PC-3 (cell line): ENCODE results near the gene KIAA1191. TPM values are rescaled to one million over a fixed set of nuclear protein-coding genes. Genes with fewer than 3 reads are reported as not detected.

Experiments used
- ATAC-seq: fragments of 200-7000 bp; cut with Tn5 transposase; 2 replicates; pipeline ENCODE4 v1.9.1; 2020; ENCODE audit warnings: mild to moderate bottlenecking, moderate library complexity
- BruUV-seq: library from RNA; stranded (reverse); fragments of 400-500 nt; replicated peaks from 2 replicates; lab custom pipeline; 2021; lab: Mats Ljungman, UMichigan
- CTCF ChIA-PET: fragments of 300-600 bp; sonication (Branson Sonifier 250); formaldehyde crosslinking; loops from one replicate; lab custom pipeline; 2022; ENCODE audit warnings: antibody characterized with exemption; lab: Charles Lee
- POLR2A ChIA-PET: fragments of 300-600 bp; sonication (Branson Sonifier 250); formaldehyde crosslinking; loops from one replicate; lab custom pipeline; 2022; ENCODE audit warnings: antibody characterized with exemption; ENCODE audit not compliant: unreplicated experiment; lab: Charles Lee
- DNase-seq: peaks from one replicate; pipeline ENCODE4 v3.0.0-alpha.2; 2015
- H2AFZ ChIP-seq: fragments of 300-600 bp; sonication (generic); 2 replicates; pipeline ENCODE4 v1.6.0; 2016; ENCODE audit warnings: antibody characterized with exemption, low read length
- H3F3A ChIP-seq: fragments of 300-600 bp; sonication (generic); one replicate; pipeline ENCODE4 v1.6.0; 2017; ENCODE audit warnings: antibody characterized with exemption, low read length, control low read depth, mild to moderate bottlenecking; ENCODE audit not compliant: unreplicated experiment
- H3K27ac ChIP-seq: fragments of 300-600 bp; sonication (generic); 2 replicates; pipeline ENCODE4 v1.5.1; 2016; ENCODE audit warnings: mild to moderate bottlenecking, low read length
- H3K27me3 ChIP-seq: fragments of 300-600 bp; sonication (generic); 2 replicates; pipeline ENCODE4 v1.6.1; 2016; ENCODE audit warnings: low read length, mixed read lengths
- H3K36me3 ChIP-seq: fragments of 300-600 bp; sonication (generic); 2 replicates; pipeline ENCODE4 v1.6.1; 2016; ENCODE audit warnings: low read depth, mixed run types, low read length, mixed read lengths
- H3K4me1 ChIP-seq: fragments of 300-600 bp; sonication (generic); 2 replicates; pipeline ENCODE4 v1.5.1; 2016; ENCODE audit warnings: low read length; ENCODE audit not compliant: insufficient read depth
- H3K4me2 ChIP-seq: fragments of 300-600 bp; sonication (generic); 2 replicates; pipeline ENCODE4 v1.6.0; 2016; ENCODE audit warnings: low read length
- H3K4me3 ChIP-seq: fragments of 300-600 bp; sonication (generic); 2 replicates; pipeline ENCODE4 v1.5.1; 2016; ENCODE audit warnings: mild to moderate bottlenecking, low read length, mixed read lengths
- H3K79me2 ChIP-seq: fragments of 300-600 bp; sonication (generic); 2 replicates; pipeline ENCODE4 v1.6.1; 2017; ENCODE audit warnings: low read length, mixed read lengths
- H3K9ac ChIP-seq: fragments of 300-600 bp; sonication (generic); 2 replicates; pipeline ENCODE4 v1.6.0; 2016; ENCODE audit warnings: mild to moderate bottlenecking, low read length
- H3K9me2 ChIP-seq: fragments of 300-600 bp; sonication (generic); replicated peaks from 2 replicates; pipeline ENCODE4 v1.6.1; 2016; ENCODE audit warnings: mixed run types, low read length, mixed read lengths
- H3K9me3 ChIP-seq: fragments of 300-600 bp; sonication (generic); 2 replicates; pipeline ENCODE4 v1.6.1; 2016; ENCODE audit warnings: low read length, mixed read lengths
- H4K20me1 ChIP-seq: fragments of 300-600 bp; sonication (generic); 2 replicates; pipeline ENCODE4 v1.6.1; 2016; ENCODE audit warnings: low read length, mixed read lengths
- EZH2phosphoT487 ChIP-seq: fragments of 300-600 bp; sonication (generic); IDR thresholded peaks from 2 replicates; pipeline ENCODE4 v1.6.1; 2018; ENCODE audit warnings: mild to moderate bottlenecking, antibody characterized with exemption, low read length, borderline replicate concordance
- intact Hi-C: fragments of 100-400 bp; cut with micrococcal nuclease; formaldehyde crosslinking; loops from 2 replicates; pipeline ENCODE4 v1.9.0; 2023
- total RNA-seq: library from RNA; depleted of rRNA; stranded (reverse); fragments of >200 nt; gene quantifications from 2 replicates; pipeline ENCODE4 v1.2.3, GENCODE V29; 2014
- TF ChIP-seq, protein P1 (sequence below): fragments of 300-600 bp; sonication (generic); conservative IDR thresholded peaks from 2 replicates; pipeline ENCODE4 v1.5.1; 2017; ENCODE audit warnings: antibody characterized with exemption, low read depth, mild to moderate bottlenecking, low read length

The KIAA1191 gene
- total RNA-seq, 1 experiment from 2014 or later, result 81.1 TPM

DNA sequence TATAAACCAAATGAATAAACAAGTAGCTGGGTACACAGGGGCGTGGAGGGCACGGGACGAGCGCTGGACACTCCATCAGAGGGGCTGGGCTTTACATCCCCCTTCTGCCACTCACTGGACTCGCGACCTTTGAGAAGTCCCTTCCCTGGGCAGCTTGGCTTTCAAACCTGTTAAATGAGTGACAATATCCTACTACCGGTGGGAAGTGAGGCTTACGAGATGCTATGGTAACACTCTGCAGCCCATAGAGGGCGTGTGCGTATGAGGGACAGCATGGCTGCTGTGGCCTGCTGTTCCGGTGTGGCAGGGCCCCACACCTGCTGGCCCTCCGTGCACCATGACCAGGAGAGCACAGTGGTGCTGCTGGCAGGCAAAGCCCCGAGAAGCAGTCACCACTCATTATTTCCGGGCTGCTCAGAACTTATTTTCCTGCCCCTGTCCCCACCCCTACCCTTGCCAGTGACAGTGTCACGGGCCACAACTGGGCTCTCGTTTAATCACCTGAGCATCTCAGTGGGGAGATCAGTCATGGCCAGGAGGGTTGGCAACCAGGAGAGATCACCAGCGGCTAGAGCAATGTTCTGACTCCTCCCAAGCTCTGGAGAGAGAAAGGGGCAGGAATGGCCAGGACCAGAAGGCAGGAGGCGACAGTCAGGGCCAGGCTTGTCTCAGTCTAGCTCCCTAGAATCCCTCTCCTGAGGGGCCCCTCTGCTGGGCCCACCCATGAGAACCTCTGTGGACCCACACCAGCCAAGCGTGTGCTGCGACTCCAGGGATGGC lies 44.3 kb upstream of the KIAA1191 start:
- intact Hi-C loops, result no loop called here
- Histone ChIP-seq H3K79me2 (peaks cover 17% of the 10 kb centered on the region), H3K27me3 (no peaks in the 10 kb centered on the region), H3K4me3 (no peak overlapping the region), H4K20me1 (no peaks in the 10 kb centered on the region), H3K9ac (no peak overlapping the region), H3K9me3 (no peaks in the 10 kb centered on the region), H3K4me2 (no peak overlapping the region), H3F3A (no peaks in the 10 kb centered on the region), H3K36me3 (peaks cover 11% of the 10 kb centered on the region; the same call in 1 of the 2 replicates), H3K9me2 (no peaks in the 10 kb centered on the region), H3K4me1 (peaks cover 31% of the 10 kb centered on the region), H2AFZ (no peak overlapping the region), H3K27ac (0 out of 2 replicates have a peak overlapping the region, but pooled peaks have one; percentile 19)
- no TSS peak for BruUV-seq
- DNase-seq (no peak), ATAC-seq (0 out of 2 replicates have a peak, but pooled peaks have one; percentile 12)
- CTCF ChIA-PET, result interaction anchor here (0.6 to 2.0 kb wide), 6 partner anchors 11 to 716 kb away, joined by 3 to 10 read pairs (median 4); partner anchors contain the start of genes CLTB, FAF2 and TSPAN17
- TF ChIP-seq EZH2phosphoT487, result no peak
- TF ChIP-seq, protein P1, sequence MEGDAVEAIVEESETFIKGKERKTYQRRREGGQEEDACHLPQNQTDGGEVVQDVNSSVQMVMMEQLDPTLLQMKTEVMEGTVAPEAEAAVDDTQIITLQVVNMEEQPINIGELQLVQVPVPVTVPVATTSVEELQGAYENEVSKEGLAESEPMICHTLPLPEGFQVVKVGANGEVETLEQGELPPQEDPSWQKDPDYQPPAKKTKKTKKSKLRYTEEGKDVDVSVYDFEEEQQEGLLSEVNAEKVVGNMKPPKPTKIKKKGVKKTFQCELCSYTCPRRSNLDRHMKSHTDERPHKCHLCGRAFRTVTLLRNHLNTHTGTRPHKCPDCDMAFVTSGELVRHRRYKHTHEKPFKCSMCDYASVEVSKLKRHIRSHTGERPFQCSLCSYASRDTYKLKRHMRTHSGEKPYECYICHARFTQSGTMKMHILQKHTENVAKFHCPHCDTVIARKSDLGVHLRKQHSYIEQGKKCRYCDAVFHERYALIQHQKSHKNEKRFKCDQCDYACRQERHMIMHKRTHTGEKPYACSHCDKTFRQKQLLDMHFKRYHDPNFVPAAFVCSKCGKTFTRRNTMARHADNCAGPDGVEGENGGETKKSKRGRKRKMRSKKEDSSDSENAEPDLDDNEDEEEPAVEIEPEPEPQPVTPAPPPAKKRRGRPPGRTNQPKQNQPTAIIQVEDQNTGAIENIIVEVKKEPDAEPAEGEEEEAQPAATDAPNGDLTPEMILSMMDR, result peak; percentile 28; the same call in 1 of the 2 replicates
- POLR2A ChIA-PET, result interaction anchor here (0.6 kb wide), 1 partner anchor 22 kb away, joined by 5 read pairs; no protein-coding TSS in a partner anchor

DNA sequence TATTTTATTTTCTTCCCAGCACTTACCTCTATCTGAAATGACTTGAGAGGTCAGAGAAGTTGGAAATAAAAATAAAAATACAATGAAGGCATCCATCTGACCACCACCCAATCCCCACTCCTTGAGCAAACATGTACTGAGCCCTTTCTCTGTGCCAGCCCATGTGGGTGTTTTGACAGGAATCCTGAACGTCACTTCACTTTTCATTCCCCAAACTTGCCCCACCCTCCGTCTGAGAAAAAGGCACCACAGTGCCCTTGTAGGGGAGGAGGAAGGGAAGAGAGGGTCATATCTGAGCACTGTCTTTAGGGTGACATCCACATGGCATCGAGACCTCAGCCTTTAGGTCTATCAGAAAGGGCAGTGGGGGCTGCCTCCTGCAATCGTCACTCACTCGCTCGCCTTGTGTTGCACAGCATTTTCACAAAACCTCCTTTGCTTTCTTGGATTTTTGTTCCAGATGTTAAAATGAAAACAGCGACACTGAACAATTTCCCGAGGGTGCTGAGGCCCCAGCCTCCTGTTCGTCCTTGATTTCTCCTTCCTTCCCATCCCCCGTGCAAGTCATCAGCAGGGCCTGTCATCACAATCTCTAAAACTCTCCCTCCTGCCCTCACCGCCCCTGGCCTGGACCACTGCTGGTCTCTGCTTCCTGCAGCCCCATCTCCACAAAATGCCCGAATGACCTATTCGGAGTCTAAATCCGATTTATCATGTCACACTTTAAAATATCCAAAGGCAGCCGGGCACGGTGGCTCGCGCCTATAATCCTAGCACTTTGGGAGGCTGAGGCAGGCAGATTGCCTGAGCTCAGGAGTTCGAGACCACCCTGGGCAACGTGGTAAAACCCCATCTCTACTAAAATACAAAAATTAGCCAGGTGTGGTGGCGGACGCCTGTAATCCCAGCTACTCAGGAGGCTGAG lies 40.0 kb upstream of the KIAA1191 start:
- Histone ChIP-seq H3K9me2 (no peaks in the 10 kb centered on the region), H3K27ac (no peak overlapping the region), H3K9ac (no peak overlapping the region), H3K27me3 (no peaks in the 10 kb centered on the region), H3K79me2 (0 out of 2 replicates have a peak, but pooled peaks cover 3% of the 10 kb centered on the region), H3K9me3 (no peaks in the 10 kb centered on the region), H3K4me3 (no peak overlapping the region), H3K4me1 (peaks cover 31% of the 10 kb centered on the region), H3K4me2 (no peak overlapping the region), H2AFZ (no peak overlapping the region), H4K20me1 (no peaks in the 10 kb centered on the region), H3K36me3 (peaks cover 5% of the 10 kb centered on the region; the same call in 1 of the 2 replicates), H3F3A (no peaks in the 10 kb centered on the region)
- intact Hi-C loops, result no loop called here
- ATAC-seq, result no peak
- no TSS peak for BruUV-seq
- TF ChIP-seq, protein P1, result no peak
- no peak for TF ChIP-seq EZH2phosphoT487
- POLR2A ChIA-PET, result no interaction called here
- CTCF ChIA-PET, result no interaction called here
- no peak for DNase-seq
